H1 (cell line): ENCODE data around the gene NDUFA6. TPM values are rescaled to one million over a fixed set of nuclear protein-coding genes. Genes with fewer than 3 reads are reported as not detected.

Experiments
- CTCF ChIA-PET: fragments of 300-600 bp; sonication (Branson Sonifier 250); formaldehyde crosslinking; loops from one replicate; lab custom pipeline; 2021; ENCODE audit not compliant: partially characterized antibody; lab: Charles Lee
- POLR2A ChIA-PET: fragments of 300-600 bp; sonication (Branson Sonifier 250); formaldehyde crosslinking; loops from one replicate; lab custom pipeline; 2021; ENCODE audit warnings: inconsistent platforms; ENCODE audit not compliant: partially characterized antibody; lab: Charles Lee
- DNase-seq, 2 experiments: peaks; one replicate each; pipeline versions ENCODE4 v3.0.0 to v3.0.0-alpha.2; 2010 to 2022; ENCODE audit warnings: low spot score in 2 of 2, low read depth in 1 of 2, mixed read lengths in 1 of 2
- FAIRE-seq: peaks from 2 replicates; lab custom pipeline; 2011; peaks lifted over from hg19 to GRCh38; lab: Jason Lieb, UNC
- H2AFZ ChIP-seq: 2 replicates; pipeline ENCODE4 v1.8.1; 2012; ENCODE audit warnings: low read length, inconsistent platforms
- H2AK5ac ChIP-seq: 2 replicates; pipeline ENCODE4 v1.6.1; 2013; ENCODE audit warnings: low read depth, low read length
- H2BK120ac ChIP-seq: replicated peaks from 2 replicates; pipeline ENCODE3; 2013; ENCODE audit warnings: low read depth, low read length, inconsistent platforms
- H2BK12ac ChIP-seq: 2 replicates; pipeline ENCODE4 v1.6.1; 2013; ENCODE audit warnings: low read depth, low read length
- H2BK15ac ChIP-seq: 2 replicates; pipeline ENCODE4 v1.6.1; 2013; ENCODE audit warnings: low read length
- H2BK20ac ChIP-seq: 2 replicates; pipeline ENCODE4 v1.6.1; 2013; ENCODE audit warnings: low read length
- H2BK5ac ChIP-seq: 2 replicates; pipeline ENCODE4 v1.6.1; 2013; ENCODE audit warnings: low read depth, low read length
- H3K14ac ChIP-seq: 2 replicates; pipeline ENCODE4 v1.6.1; 2013; ENCODE audit warnings: inconsistent platforms; ENCODE audit not compliant: insufficient read length
- H3K18ac ChIP-seq: 2 replicates; pipeline ENCODE4 v1.6.1; 2013; ENCODE audit warnings: low read length; ENCODE audit errors: extremely low read depth
- H3K23ac ChIP-seq: 2 replicates; pipeline ENCODE4 v1.6.1; 2013; ENCODE audit warnings: inconsistent platforms; ENCODE audit not compliant: insufficient read length
- H3K23me2 ChIP-seq: 2 replicates; pipeline ENCODE4 v1.6.1; 2013; ENCODE audit warnings: low read depth, low read length
- H3K27ac ChIP-seq: 2 replicates; pipeline ENCODE4 v1.6.1; 2011; ENCODE audit warnings: low read depth, low read length, inconsistent platforms
- H3K27me3 ChIP-seq, 4 experiments: replicated peaks in 1 of 4; 1 replicate in 1 of 4; 2 replicates in 3 of 4; pipeline versions ENCODE4 v1.6.1 to v1.8.1; 2011 to 2013; ENCODE audit warnings: low read length in 3 of 4, mild to moderate bottlenecking in 3 of 4, inconsistent platforms in 2 of 4, mixed read lengths in 2 of 4, moderate library complexity in 1 of 4; ENCODE audit not compliant: control insufficient read depth in 3 of 4, insufficient read depth in 3 of 4; ENCODE audit errors: extremely low read depth in 1 of 4
- H3K36me3 ChIP-seq, 4 experiments: 2 replicates each; pipeline versions ENCODE4 v1.6.1 to v1.8.1; 2011 to 2013; ENCODE audit warnings: mild to moderate bottlenecking in 4 of 4, low read length in 3 of 4, moderate library complexity in 2 of 4, control low read depth in 1 of 4, inconsistent platforms in 1 of 4; ENCODE audit not compliant: insufficient read depth in 4 of 4, control insufficient read depth in 2 of 4
- H3K4ac ChIP-seq: replicated peaks from 2 replicates; pipeline ENCODE3; 2013; ENCODE audit warnings: low read length, low read depth, mixed read lengths, inconsistent platforms; ENCODE audit not compliant: insufficient read length
- H3K4me1 ChIP-seq, 4 experiments: replicated peaks in 1 of 4; 1 replicate in 1 of 4; 2 replicates in 3 of 4; pipeline versions ENCODE4 v1.6.1 to v1.8.1; 2011 to 2013; ENCODE audit warnings: low read length in 3 of 4, inconsistent platforms in 2 of 4, mixed read lengths in 1 of 4; ENCODE audit not compliant: insufficient read depth in 4 of 4, control insufficient read depth in 3 of 4
- H3K4me2 ChIP-seq, 2 experiments: 2 replicates each; pipeline versions ENCODE4 v1.6.1 to v1.8.1; 2011 to 2013; ENCODE audit warnings: low read depth in 2 of 2, low read length in 2 of 2, control low read depth in 1 of 2, inconsistent platforms in 1 of 2, mild to moderate bottlenecking in 1 of 2; ENCODE audit not compliant: insufficient read depth in 1 of 2
- H3K4me3 ChIP-seq, 4 experiments: fragments of 200-600, 300-600 bp in 1 of 4; sonication (generic), shearing (Covaris generic), sonication (Bioruptor Twin) in 1 of 4; 2 replicates each; pipeline versions ENCODE4 v1.5.1 to v1.8.1; 2011 to 2016; ENCODE audit warnings: low read length in 4 of 4, low read depth in 3 of 4, control low read depth in 2 of 4, inconsistent platforms in 2 of 4, mild to moderate bottlenecking in 2 of 4, mixed read lengths in 1 of 4, moderate library complexity in 1 of 4; ENCODE audit not compliant: insufficient read depth in 2 of 4; ENCODE audit errors: extremely low read depth in 1 of 4
- H3K56ac ChIP-seq: replicated peaks from 2 replicates; pipeline ENCODE3; 2013; ENCODE audit warnings: low read depth, mild to moderate bottlenecking, mixed read lengths, low read length, inconsistent platforms; ENCODE audit not compliant: insufficient read length
- H3K79me1 ChIP-seq: 2 replicates; pipeline ENCODE4 v1.6.1; 2013; ENCODE audit warnings: low read depth, low read length, control low read depth
- H3K79me2 ChIP-seq, 2 experiments: 2 replicates each; pipeline versions ENCODE4 v1.6.1 to v1.8.1; 2012 to 2013; ENCODE audit warnings: low read length in 2 of 2, mild to moderate bottlenecking in 2 of 2, inconsistent platforms in 1 of 2; ENCODE audit not compliant: insufficient read depth in 2 of 2, control insufficient read depth in 1 of 2
- H3K9ac ChIP-seq, 4 experiments: replicated peaks in 1 of 4; 1 replicate in 1 of 4; 2 replicates in 3 of 4; pipeline versions ENCODE4 v1.6.1 to v1.8.1; 2011 to 2013; ENCODE audit warnings: low read depth in 3 of 4, low read length in 3 of 4, control low read depth in 2 of 4, mild to moderate bottlenecking in 2 of 4, moderate library complexity in 2 of 4, inconsistent platforms in 1 of 4; ENCODE audit errors: extremely low read depth in 1 of 4
- H3K9me3 ChIP-seq, 2 experiments: 2 replicates each; pipeline versions ENCODE4 v1.6.1 to v1.8.1; 2012 to 2013; ENCODE audit warnings: mild to moderate bottlenecking in 2 of 2, moderate library complexity in 2 of 2, control low read depth in 1 of 2, inconsistent platforms in 1 of 2, low read depth in 1 of 2, low read length in 1 of 2, mixed read lengths in 1 of 2; ENCODE audit not compliant: insufficient read depth in 2 of 2
- H4K20me1 ChIP-seq, 2 experiments: replicated peaks in 1 of 2; 2 replicates each; pipeline versions ENCODE3 to v1.8.1; 2011 to 2013; ENCODE audit warnings: inconsistent platforms in 2 of 2, low read length in 2 of 2, mild to moderate bottlenecking in 1 of 2; ENCODE audit not compliant: insufficient read depth in 2 of 2, control insufficient read depth in 1 of 2
- H4K5ac ChIP-seq: 2 replicates; pipeline ENCODE4 v1.6.1; 2013; ENCODE audit warnings: low read length, low read depth, mixed read lengths, inconsistent platforms; ENCODE audit not compliant: insufficient read length
- H4K8ac ChIP-seq: 2 replicates; pipeline ENCODE4 v1.8.0; 2013; ENCODE audit warnings: mild to moderate bottlenecking, moderate library complexity, low read length, inconsistent platforms; ENCODE audit not compliant: insufficient read depth; ENCODE audit errors: extremely low read depth
- H4K91ac ChIP-seq: replicated peaks from 2 replicates; pipeline ENCODE3; 2013; ENCODE audit warnings: low read length, mixed read lengths, inconsistent platforms; ENCODE audit not compliant: insufficient read length
- CBX5 ChIP-seq: fragments of 300-800, 300-1000 bp; sonication (generic); IDR thresholded peaks from 2 replicates; pipeline ENCODE4 v1.7.1; 2016; ENCODE audit warnings: antibody characterized with exemption, low read length, low read depth
- WGBS, 2 experiments: shearing (Covaris generic) in 1 of 2; methylation state at CpG; one replicate each; pipeline versions ENCODE4 v1.1.6 to v1.1.7; 2013 to 2015; ENCODE audit warnings: low lambda C conversion rate in 2 of 2, mixed read lengths in 2 of 2, inconsistent platforms in 1 of 2, low coverage in 1 of 2, missing lambda C conversion rate in 1 of 2; ENCODE audit not compliant: insufficient replicate concordance in 2 of 2, insufficient coverage in 1 of 2, insufficient read length in 1 of 2; ENCODE audit errors: extremely low coverage in 1 of 2, missing lambda C conversion rate in 1 of 2; 5-methylcytosine and 5-hydroxymethylcytosine counted together
- polyA plus RNA-seq, 7 experiments: library from polyadenylated mRNA; depleted of rRNA in 3 of 7; stranded (reverse) in 5 of 7; unstranded in 2 of 7; fragments of >200 nt in 5 of 7; fragments of 200-250 nt in 2 of 7; gene quantifications; 1 replicate in 5 of 7; 2 replicates in 1 of 7; 4 replicates in 1 of 7; pipeline versions ENCODE4 v1.2.1 to v1.2.3, GENCODE V29; 2011 to 2013; ENCODE audit warnings: missing spikeins in 2 of 7, mixed read lengths in 2 of 7
- total RNA-seq: library from RNA; stranded (reverse); fragmentation: NEBNext Ultra II Directional; extraction: Animal tissue kit (Norgen Biotek cat#: 25700); gene quantifications from 2 replicates; pipeline ENCODE4 v1.2.1, GENCODE V29; 2021

The NDUFA6 gene
- total and polyA plus RNA-seq, 2 of the 8 experiments (the other 6 are each of a cell fraction or from before 2014, with no cell fraction given), result 76.2 to 105 TPM

DNA sequence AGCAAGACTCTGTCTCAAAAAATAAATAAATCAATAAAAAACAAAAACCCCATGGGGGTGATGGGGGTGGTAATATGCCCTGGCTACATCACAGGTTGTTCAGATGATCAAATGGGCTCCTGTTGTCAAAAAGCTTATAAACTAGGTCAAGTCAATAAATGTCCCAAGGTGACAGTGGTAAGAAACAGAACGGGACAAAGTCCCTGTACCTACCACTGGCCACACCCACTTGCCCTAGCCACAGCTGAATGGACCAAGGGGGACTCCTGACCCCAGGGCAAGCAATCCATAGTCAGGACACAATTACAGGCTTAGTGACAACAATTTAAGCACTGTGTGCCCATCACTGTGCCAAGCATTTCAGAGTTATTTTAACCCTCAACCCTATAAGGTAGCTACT, 25.9 kb downstream of the NDUFA6 start:
- Histone ChIP-seq H3K27ac (no peak overlapping the region), H4K5ac (no peak overlapping the region)
- no peak for TF ChIP-seq CBX5
- TF ChIP-seq, all 59 proteins: peak for 0
- Histone ChIP-seq H3K9ac (no peak overlapping the region), H2BK5ac (peak overlapping the region; percentile 99; the same call in 1 of the 2 replicates), H3K4me3 (no peak overlapping the region), H2BK20ac (peak overlapping the region; percentile 53; the same call in 1 of the 2 replicates), H3K14ac (no peak overlapping the region), H2BK12ac (peak overlapping the region; percentile 88; the same call in 1 of the 2 replicates), H3K56ac (no peak overlapping the region), H2BK15ac (0 out of 2 replicates have a peak overlapping the region, but pooled peaks have one; percentile 29), H3K23me2 (0 out of 2 replicates have a peak, but pooled peaks cover under 1% of the 10 kb centered on the region), H3K79me2 (no peaks in the 10 kb centered on the region), H3K4me2 (peak overlapping the region in 1 of 2 experiments; percentile 63; a peak in 2 of 4 replicates), H3K36me3 (peaks cover 0 to 4% (median 3%) of the 10 kb centered on the region in 4 experiments; a peak in 3 of 8 replicates), H4K8ac (no peak overlapping the region), H2AFZ (no peak overlapping the region), H3K9me3 (no peaks in the 10 kb centered on the region), H2AK5ac (peak overlapping the region; percentile 89; the same call in 1 of the 2 replicates), H3K23ac (no peak overlapping the region), H3K79me1 (no peaks in the 10 kb centered on the region), H3K4me1 (peaks cover 0 to 14% (median 9%) of the 10 kb centered on the region in 4 experiments; a peak in 4 of 7 replicates), H3K27me3 (no peaks in the 10 kb centered on the region; a peak in 1 of 7 replicates), H4K91ac (no peak overlapping the region), H3K4ac (peak overlapping the region; percentile 13), H3K18ac (peak overlapping the region; percentile 55; the same call in 1 of the 2 replicates), H4K20me1 (peaks cover 0 to 3% of the 10 kb centered on the region in 2 experiments), H2BK120ac (no peak overlapping the region)
- CTCF ChIA-PET, result interaction anchor here (0.9 to 1.9 kb wide), 6 partner anchors 18 to 99 kb away, joined by 3 to 5 read pairs (median 4); partner anchors contain the start of gene NDUFA6
- FAIRE-seq, result no peak
- DNase-seq, result peak in 1 of 2 experiments; percentile 11
- 95% methylated on average over 1 of the region's 1 CpG; no CpG with 5 or more reads in 1 of the 2 experiments for WGBS, 2 experiments
- POLR2A ChIA-PET, result interaction anchor here (0.6 to 1.7 kb wide), 6 partner anchors 11 to 351 kb away, joined by 3 to 17 read pairs (median 4); partner anchors contain the start of genes CCDC134 and NDUFA6
